GM12892 (cell line): ENCODE data around the gene TBX1.

Experiments
- POLR2A ChIP-seq: IDR thresholded peaks from 2 replicates; pipeline ENCODE4 v1.6.1; 2011; ENCODE audit warnings: low read depth, low read length, control low read depth
- POLR2AphosphoS5 ChIP-seq: IDR thresholded peaks from 2 replicates; pipeline ENCODE4 v1.6.1; 2011; ENCODE audit warnings: low read depth, low read length, control low read depth
- TAF1 ChIP-seq: IDR thresholded peaks from 2 replicates; pipeline ENCODE4 v1.6.1; 2011; ENCODE audit warnings: low read depth, mild to moderate bottlenecking, control low read depth, low read length, borderline replicate concordance

DNA sequence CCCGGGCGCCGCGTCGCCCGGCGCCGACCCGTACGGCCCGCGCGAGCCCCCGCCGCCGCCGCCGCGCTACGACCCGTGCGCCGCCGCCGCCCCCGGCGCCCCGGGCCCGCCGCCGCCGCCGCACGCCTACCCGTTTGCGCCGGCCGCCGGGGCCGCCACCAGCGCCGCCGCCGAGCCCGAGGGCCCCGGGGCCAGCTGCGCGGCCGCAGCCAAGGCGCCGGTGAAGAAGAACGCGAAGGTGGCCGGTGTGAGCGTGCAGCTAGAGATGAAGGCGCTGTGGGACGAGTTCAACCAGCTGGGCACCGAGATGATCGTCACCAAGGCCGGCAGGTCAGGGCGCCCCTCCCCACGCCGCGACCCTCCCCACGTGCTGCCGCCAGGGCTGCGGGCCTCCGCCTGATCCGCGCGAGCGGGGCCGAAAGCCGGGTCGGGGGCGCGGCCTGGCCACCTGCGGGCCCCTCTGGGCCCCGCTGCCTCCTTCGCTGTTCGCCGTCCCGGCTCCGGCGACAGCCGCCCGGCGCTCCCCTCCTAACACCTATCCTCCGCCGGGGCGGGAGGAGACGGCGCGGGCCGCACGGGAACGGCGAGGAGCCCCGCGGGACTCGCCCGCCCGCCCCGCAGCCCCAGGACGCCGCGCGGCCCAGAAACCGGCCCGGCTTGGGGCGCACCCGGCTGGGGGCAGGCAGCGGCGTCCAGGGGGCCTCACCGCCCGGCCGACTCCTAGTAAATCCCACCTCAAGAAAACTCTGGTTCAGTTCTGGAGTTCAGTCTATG is 560 bp downstream of the TBX1 start:
- TF ChIP-seq TAF1 (no peak), POLR2A (no peak), POLR2AphosphoS5 (no peak)
